Activated CD4-positive, CD25-positive, alpha-beta regulatory T cell treated with anti-CD3 and anti-CD28 coated beads, Interleukin-2, amount 50 U/mL, for 24 hours (primary cell): ENCODE results near the gene MICALL1.
A peak's percentile ranks its signal among the peaks of the same experiment; 100 is the strongest.

Source experiments
- ATAC-seq, 2 donors: fragments of 150-1000 bp; cut with Tn5 transposase; one replicate each; pipeline ENCODE4 v1.10.0; 2021; ENCODE audit warnings: mild to moderate bottlenecking in 1 of 2, moderate library complexity in 1 of 2

MICALL1 gene

GRCh38 chr22:37904572-37905533, 1.2 kb upstream of the MICALL1 start:
- peak in 1 of 2 donors; percentile 21 for ATAC-seq

GRCh38 chr22:37906364-37907008, 389 bp downstream of the MICALL1 start:
- peak; percentile 37 to 39 for ATAC-seq

DNA sequence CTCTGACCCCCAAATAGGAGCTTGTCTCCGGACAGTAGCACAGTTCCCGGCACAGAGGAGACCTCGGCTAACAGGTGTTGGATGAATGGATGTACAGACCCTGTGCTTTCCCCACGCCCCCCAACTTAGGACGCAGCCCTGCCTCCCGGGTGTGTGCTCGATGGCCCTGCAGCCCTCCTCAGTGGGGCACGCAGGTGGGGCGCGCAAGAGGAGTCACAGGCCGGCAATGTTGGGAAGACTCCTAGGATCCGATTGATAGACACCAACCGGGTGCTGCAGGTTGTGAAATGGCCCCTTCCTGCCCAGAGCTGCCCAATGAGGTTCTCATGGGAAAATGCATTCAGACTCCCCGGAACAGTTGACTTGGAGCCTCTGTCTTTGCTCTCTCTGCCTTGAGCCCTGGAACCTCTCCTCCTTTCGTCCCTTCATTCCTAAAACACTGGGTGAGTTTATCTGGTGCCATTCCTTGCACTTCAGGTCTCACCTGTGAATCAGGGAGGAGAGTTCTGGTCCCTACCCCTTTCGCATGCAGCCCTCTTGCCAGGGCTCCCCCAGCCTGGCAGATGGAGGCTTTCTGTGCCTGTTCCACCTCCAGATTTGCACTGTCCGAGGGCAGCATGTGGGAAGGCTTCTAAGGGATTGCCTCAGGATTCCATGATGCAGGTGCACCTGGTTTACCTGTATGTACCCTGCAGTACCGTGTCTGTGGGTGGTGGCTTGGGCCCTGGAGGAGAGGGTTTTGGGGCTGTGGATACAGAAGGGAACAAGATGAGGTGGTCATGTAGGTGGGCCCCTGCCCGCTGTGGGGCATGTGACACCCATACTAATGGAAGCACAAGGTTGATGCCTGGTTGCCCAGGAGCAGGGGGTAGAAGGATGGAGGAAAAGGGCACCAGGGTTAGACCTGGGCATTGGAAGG, 1.2 kb downstream of the MICALL1 start:
- no peak for ATAC-seq

GRCh38 chr22:37909766-37910165, 3.7 kb downstream of the MICALL1 start:
- ATAC-seq, result no peak

DNA sequence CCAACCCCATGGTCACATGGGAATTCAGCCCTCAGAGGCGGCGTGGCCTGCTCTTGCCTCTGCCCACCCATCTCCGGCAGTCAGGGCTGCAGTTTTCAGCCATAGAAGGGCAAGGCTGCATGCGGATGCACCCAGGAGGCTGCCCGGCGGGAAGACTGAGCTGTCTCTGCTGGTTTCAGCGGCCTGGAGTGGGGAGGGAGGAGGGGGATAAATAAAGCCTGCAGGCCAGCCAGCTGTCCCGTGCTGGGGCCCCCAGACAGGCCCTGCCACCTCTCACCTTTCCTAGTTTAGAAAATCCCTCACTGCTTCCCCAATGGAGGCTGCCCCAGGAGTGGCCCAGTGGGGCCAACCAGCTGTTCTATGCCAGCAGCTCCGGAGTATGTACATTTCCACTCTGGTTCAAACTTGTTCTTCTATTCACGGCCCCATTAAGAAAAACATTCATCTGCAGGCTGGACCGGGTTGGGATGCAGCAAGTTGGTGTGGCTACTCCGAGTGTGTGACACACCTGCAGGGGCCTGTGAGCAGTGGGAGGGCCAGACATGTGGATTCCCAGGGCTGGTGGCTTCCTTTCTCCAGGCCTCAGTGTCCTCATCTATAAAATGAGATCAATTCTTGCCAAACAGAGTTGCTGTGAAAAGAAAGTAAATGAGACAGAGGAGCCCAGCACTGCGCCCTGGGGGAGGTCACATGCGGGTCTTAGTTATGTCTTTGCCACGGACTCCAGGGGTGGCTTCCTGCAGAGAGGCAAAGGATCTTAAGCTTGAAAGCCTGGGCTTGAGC, 5.0 kb downstream of the MICALL1 start:
- ATAC-seq, result no peak

DNA sequence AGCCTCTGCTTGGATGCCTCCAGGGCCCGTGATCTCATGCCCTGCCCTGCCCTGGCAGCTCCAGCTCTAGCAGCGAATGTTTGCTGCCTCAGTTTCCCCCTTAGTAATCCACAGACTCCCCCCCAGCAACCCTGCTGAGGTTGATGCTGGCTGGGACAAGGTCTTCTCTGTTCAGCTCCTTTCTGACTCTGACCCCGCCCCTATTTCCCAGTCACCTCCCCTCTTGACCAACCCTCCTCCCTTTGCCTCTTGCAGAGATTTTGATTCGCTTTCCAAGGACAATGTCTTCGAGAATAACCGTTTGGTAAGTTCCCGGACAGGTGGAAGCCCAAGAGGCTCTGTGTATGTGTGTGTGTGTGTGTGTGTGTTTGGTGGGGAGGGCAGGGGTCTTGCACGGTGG, 5.6 kb downstream of the MICALL1 start:
- no peak for ATAC-seq

GRCh38 chr22:37912171-37912570, 6.1 kb downstream of the MICALL1 start:
- peak in 1 of 2 donors; percentile 23 for ATAC-seq

GRCh38 chr22:37913233-37913721, 7.2 kb downstream of the MICALL1 start:
- ATAC-seq, result no peak

- no peak for ATAC-seq
Measured at GRCh38 chr22:37916311-37916710, 10.2 kb downstream of the MICALL1 start.

DNA sequence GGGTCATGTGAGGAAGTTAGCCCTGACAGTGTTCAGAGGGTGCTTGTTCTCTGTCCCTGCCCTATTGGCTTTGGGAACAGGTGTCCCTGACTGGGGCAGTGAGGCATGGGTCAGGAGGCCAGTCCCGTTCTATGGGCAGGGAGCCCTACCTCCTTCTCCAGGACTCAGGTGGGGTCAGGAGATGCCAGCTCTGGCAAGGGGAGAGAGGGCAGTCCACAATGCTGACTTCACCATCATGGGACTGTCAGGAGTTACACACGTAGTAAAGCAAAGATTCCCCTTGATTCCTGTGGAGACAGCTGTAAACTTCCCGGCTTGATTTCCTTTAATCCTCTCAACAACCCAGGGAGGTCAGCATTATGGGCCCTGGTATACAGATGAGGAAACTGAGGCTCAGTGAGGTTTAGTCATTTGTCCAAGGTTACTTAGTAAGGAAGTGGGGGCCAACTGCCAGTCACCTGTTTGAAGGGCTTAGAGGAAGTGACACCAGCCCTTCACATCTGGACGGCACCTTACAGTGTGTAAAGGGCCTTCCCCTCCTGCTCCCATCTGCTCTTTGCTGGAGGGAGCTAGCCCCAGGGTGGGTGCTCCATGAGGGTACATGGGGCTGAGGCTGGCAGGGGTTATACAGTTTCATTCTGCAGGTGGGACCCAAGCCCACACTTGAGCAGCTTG, 11.9 kb downstream of the MICALL1 start:
- ATAC-seq, result no peak

- ATAC-seq, result no peak
Measured at GRCh38 chr22:37918580-37919270, 12.6 kb downstream of the MICALL1 start.

DNA sequence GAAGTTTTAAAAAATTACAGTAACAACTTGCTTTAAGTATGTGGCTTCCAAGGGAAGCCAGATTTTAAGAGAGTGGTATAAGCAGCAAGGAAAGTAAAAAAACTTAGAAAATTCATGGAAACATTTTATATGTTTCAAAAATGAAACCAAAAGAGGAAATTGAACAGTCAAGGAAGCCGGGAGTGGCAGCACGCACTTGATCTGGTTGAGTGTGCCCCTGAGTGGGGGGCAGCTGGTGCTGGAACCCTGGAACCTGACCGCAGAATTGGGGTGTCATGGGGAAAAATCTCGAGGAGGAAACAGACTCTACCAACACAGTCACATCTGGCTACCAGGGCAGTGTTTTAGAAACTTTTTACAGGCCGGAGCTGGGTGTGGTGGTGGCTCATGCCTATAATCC, 14.0 kb downstream of the MICALL1 start:
- peak in 1 of 2 donors; percentile 17 for ATAC-seq

GRCh38 chr22:37922191-37922590, 16.1 kb downstream of the MICALL1 start:
- ATAC-seq, result no peak

DNA sequence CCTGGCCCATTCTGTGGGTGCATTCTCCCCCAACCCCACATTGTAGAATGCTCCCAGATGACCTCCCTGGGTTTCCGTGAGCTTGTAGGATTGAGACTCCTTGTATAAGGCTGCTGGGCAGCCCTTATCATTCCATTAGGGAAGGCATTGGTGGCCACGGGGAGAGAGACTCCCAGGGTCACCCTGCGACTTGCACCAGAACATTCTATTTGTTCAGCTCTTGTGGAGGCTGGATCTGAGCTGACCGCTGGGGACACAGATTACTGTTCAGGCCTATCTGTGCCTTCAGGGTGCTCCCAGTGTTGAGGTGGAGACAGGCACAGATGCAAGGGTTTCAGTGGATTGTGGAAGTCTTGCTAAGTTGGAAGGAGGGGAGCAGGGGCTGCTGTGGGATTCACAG, 17.8 kb downstream of the MICALL1 start:
- ATAC-seq, result no peak

- ATAC-seq, result no peak
Measured at GRCh38 chr22:37924386-37925065, 18.4 kb downstream of the MICALL1 start.

DNA sequence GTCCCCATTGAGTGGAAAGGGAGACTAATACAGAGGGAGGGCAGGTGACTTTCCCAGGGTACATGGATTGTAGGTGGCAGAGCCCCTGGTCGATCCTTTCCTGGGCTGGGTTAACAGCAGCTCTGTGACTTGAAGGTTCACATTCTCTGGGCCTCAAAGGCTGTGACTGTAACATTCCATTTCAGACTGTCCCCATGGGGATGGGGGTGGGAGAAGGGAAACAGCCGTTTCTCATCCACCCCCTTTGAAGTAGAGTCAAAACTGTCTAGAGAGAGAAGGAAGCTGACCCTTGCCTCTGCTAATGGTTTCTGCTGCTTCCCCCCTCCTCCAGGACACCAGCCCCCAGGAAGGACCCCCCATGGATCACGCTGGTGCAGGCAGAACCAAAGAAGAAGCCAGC, 19.2 kb downstream of the MICALL1 start:
- ATAC-seq, result no peak

DNA sequence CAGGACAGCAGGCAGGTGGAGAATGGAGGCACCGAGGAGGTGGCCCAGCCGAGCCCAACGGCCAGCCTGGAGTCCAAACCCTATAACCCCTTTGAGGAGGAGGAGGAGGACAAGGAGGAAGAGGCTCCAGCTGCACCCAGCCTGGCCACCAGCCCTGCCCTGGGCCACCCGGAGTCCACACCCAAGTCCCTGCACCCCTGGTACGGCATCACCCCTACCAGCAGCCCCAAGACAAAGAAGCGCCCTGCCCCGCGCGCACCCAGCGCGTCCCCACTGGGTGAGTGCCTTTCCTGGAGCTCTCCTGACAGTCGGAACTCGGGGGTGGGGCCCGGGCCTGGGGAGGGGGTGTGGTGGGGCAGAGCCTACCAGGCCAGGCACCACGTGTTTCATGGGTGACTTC, 19.7 kb downstream of the MICALL1 start:
- no peak for ATAC-seq

DNA sequence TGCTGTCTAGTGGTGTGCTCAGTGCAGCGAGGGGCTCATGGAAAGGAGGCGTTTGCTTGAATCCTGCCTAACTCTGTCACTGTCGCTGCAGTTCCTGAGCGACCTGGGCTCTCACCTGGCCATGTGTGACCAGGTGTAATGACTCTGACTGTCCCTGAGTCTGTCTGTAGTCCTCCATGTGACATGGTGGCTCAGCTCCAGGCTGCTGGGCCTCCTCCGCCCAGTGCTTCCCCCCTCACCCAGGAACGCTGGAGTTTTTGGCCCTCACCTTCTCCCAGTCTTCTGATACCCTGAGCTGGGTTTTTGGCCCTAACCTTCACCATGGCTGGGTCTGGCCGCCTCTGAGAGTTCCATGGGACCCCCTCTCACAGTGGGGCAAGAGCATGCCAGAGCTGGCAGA, 20.3 kb downstream of the MICALL1 start:
- ATAC-seq, result no peak

DNA sequence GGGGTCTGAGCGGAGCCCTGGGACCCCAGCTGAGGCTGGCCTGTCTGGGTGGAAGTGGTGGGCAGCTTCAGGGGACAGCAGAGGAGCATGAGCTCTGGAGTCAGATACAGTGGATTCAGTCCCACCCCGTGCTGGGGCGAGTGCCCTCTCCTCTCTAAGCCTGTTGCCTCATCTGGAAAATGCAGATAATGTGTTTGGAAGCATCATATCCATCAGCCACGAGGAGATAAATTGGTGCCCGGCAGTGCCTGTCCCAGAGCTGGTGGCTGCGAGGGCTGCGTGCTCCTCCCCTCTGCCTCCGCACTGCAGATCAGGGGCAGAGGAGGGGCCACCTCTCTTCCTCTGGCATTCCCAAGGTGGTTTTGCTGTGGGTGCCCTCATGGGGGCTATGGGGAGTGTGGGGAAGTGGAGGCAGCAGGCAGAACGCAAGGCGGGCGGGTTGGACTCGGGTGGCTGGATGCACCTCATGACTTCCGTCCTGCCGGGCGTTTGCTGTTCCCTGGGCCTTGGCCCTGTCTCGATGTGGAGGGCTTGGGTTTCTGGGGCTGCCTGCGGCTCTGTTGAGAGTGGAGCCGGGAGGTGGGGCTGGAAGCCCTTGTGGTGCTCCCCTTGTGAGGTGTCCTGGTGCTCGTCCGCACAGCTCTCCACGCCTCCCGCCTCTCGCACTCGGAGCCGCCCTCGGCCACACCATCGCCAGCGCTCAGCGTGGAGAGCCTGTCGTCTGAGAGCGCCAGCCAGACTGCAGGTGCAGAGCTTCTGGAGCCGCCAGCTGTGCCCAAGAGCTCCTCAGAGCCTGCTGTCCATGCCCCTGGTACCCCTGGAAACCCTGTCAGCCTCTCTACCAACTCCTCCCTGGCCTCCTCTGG, 20.9 kb downstream of the MICALL1 start:
- ATAC-seq, result no peak
